ENCODE measurements around the gene CKMT2. TPM values are rescaled to one million over a fixed set of nuclear protein-coding genes. Genes with fewer than 3 reads are reported as not detected.

Gene CKMT2
- polyA plus RNA-seq, 1 experiment = 0.17 TPM

GRCh38 chr5:81232464-81233079, 550 bp upstream of the CKMT2 start:
- ChIA-PET POLR2A (no interaction called here), CTCF (no interaction called here)
- peak; percentile 4 for DNase-seq (ENCODE audit: low read depth)
- Histone ChIP-seq H3K36me3 (ENCODE audit: control insufficient read depth, insufficient read depth, low read length) (no peaks in the 10 kb centered on the region), H3K4me3 (ENCODE audit: low read depth, low read length) (no peak overlapping the region), H3K27me3 (ENCODE audit: control insufficient read depth, insufficient read depth, low read length) (no peaks in the 10 kb centered on the region)
- no peak for TF ChIP-seq CTCF (IDR thresholded peaks at IDR 0.05; ENCODE audit: insufficient read depth, low read depth, low read length)

- Histone ChIP-seq H3K36me3 (ENCODE audit: control insufficient read depth, insufficient read depth, low read length) (no peaks in the 10 kb centered on the region), H3K4me3 (ENCODE audit: low read depth, low read length) (no peak overlapping the region), H3K27me3 (ENCODE audit: control insufficient read depth, insufficient read depth, low read length) (no peaks in the 10 kb centered on the region)
- CTCF ChIA-PET = no interaction called here
- no peak for DNase-seq (ENCODE audit: low read depth)
- no peak for TF ChIP-seq CTCF (IDR thresholded peaks at IDR 0.05; ENCODE audit: insufficient read depth, low read depth, low read length)
- POLR2A ChIA-PET = no interaction called here
These were observed 1.2 kb downstream of the CKMT2 start for GRCh38 chr5:81234299-81234698.

GRCh38 chr5:81234801-81235200, 1.7 kb downstream of the CKMT2 start:
- DNase-seq (ENCODE audit: low read depth) = no peak
- H3K4me3 ChIP-seq (ENCODE audit: low read depth, low read length) = no peak overlapping the region
- CTCF ChIA-PET = no interaction called here
- TF ChIP-seq CTCF (IDR thresholded peaks at IDR 0.05; ENCODE audit: insufficient read depth, low read depth, low read length) = no peak
- POLR2A ChIA-PET = no interaction called here
- H3K27me3 ChIP-seq (ENCODE audit: control insufficient read depth, insufficient read depth, low read length) = no peaks in the 10 kb centered on the region
- H3K36me3 ChIP-seq (ENCODE audit: control insufficient read depth, insufficient read depth, low read length) = no peaks in the 10 kb centered on the region

- ChIA-PET POLR2A (no interaction called here), CTCF (no interaction called here)
- no peak overlapping the region for H3K4me3 ChIP-seq (ENCODE audit: low read depth, low read length)
- no peaks in the 10 kb centered on the region for H3K36me3 ChIP-seq (ENCODE audit: control insufficient read depth, insufficient read depth, low read length)
- DNase-seq (ENCODE audit: low read depth) = no peak
- TF ChIP-seq CTCF (IDR thresholded peaks at IDR 0.05; ENCODE audit: insufficient read depth, low read depth, low read length) = no peak
- no peaks in the 10 kb centered on the region for H3K27me3 ChIP-seq (ENCODE audit: control insufficient read depth, insufficient read depth, low read length)
These were observed 2.4 kb downstream of the CKMT2 start for GRCh38 chr5:81235287-81236072.

- no peaks in the 10 kb centered on the region for H3K36me3 ChIP-seq (ENCODE audit: control insufficient read depth, insufficient read depth, low read length)
- DNase-seq (ENCODE audit: low read depth) = no peak
- H3K4me3 ChIP-seq (ENCODE audit: low read depth, low read length) = no peak overlapping the region
- POLR2A ChIA-PET = no interaction called here
- TF ChIP-seq CTCF (IDR thresholded peaks at IDR 0.05; ENCODE audit: insufficient read depth, low read depth, low read length) = no peak
- CTCF ChIA-PET = no interaction called here
- no peaks in the 10 kb centered on the region for H3K27me3 ChIP-seq (ENCODE audit: control insufficient read depth, insufficient read depth, low read length)
These were observed 5.3 kb downstream of the CKMT2 start for GRCh38 chr5:81238460-81238859.
